ENCODE results near the gene PTPRM.

PTPRM gene

GRCh38 chr18:7879717-7880116 is 312.6 kb downstream of the PTPRM start:
- Histone ChIP-seq H3K9me3 (ENCODE audit: control insufficient read depth, insufficient read depth, low read length) (no peaks in the 10 kb centered on the region), H3K4me1 (ENCODE audit: insufficient read depth, low read length) (no peaks in the 10 kb centered on the region), H3K36me3 (ENCODE audit: insufficient read depth, low read length) (no peaks in the 10 kb centered on the region), H3K9ac (ENCODE audit: low read depth, low read length) (no peak overlapping the region)

- no peaks in the 10 kb centered on the region for H3K9me3 ChIP-seq (ENCODE audit: control insufficient read depth, insufficient read depth, low read length)
- no peaks in the 10 kb centered on the region for H3K36me3 ChIP-seq (ENCODE audit: insufficient read depth, low read length)
- H3K4me1 ChIP-seq (ENCODE audit: insufficient read depth, low read length) = no peaks in the 10 kb centered on the region
- no peak overlapping the region for H3K9ac ChIP-seq (ENCODE audit: low read depth, low read length)
Measured at GRCh38 chr18:7885865-7886264, 318.7 kb downstream of the PTPRM start.

DNA sequence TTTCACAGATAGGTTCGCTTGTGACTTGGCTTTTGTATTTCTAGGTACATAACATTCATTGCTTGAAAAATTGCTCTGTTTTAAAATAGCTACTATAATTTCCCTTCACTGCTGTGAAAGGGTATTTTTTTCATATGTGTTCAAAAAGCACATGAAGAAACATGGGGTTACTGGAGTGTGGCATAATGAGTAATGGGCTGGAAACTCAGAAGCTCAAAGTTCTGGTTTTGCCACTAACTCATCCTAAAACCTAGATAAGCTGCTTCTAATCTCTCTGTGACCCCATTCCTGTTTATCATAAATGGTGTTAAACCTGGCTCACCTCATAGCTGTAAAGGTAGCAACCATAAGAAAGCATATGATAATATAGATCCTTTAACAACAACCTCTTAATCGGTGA is 319.3 kb downstream of the PTPRM start:
- no peaks in the 10 kb centered on the region for H3K4me1 ChIP-seq (ENCODE audit: insufficient read depth, low read length)
- H3K9me3 ChIP-seq (ENCODE audit: control insufficient read depth, insufficient read depth, low read length) = no peaks in the 10 kb centered on the region

DNA sequence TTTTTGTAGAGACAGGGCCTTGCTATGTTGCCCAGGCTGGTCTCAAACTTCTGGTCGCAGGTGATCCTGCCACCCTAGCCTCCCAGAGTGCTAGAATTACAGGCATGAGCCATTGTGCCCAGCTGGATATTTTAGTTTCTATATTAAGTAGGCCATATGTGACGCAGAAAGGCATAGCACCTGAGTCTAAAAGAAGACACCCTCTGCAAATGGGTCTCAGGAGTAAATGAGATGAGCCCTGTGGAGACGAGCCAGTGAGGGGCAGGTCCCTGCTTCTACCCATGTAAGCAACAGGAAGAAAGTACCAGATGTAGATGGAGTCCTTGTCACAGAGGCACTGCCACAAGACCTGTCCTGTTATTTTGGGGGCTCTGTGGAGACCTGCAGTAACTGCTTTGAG is 322.4 kb downstream of the PTPRM start:
- Histone ChIP-seq H3K4me1 (ENCODE audit: insufficient read depth, low read length) (no peaks in the 10 kb centered on the region), H3K9ac (ENCODE audit: low read depth, low read length) (no peak overlapping the region), H3K9me3 (ENCODE audit: control insufficient read depth, insufficient read depth, low read length) (no peaks in the 10 kb centered on the region), H3K36me3 (ENCODE audit: insufficient read depth, low read length) (no peaks in the 10 kb centered on the region)

More for the DNA sequence above, 319.3 kb downstream of the PTPRM start:
- Histone ChIP-seq H3K9ac (ENCODE audit: low read depth, low read length) (no peak overlapping the region), H3K36me3 (ENCODE audit: insufficient read depth, low read length) (no peaks in the 10 kb centered on the region)

- Histone ChIP-seq H3K9me3 (ENCODE audit: control insufficient read depth, insufficient read depth, low read length) (no peaks in the 10 kb centered on the region), H3K36me3 (ENCODE audit: insufficient read depth, low read length) (no peaks in the 10 kb centered on the region), H3K4me1 (ENCODE audit: insufficient read depth, low read length) (no peaks in the 10 kb centered on the region), H3K9ac (ENCODE audit: low read depth, low read length) (no peak overlapping the region)
Measured at GRCh38 chr18:7890075-7890474, 323.0 kb downstream of the PTPRM start.

DNA sequence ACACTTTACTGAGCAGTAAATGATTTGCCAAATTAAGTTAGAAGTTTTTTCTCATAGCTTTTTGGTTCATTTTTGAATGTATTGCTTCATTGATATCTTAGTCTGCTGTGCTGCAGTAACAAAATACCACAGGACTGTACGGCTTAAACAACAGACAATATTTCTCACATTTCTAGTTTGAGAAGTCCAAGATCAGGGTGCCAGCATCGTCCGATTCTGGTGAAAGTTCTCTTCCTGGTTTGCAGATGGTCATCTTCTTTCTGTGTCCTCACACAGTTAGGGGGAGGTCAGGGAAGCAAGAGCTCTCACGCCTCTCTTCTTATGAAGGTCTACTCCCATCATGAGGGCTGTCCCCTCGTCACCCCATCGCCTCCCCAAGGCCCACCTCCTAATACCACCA is 325.4 kb downstream of the PTPRM start:
- no peaks in the 10 kb centered on the region for H3K4me1 ChIP-seq (ENCODE audit: insufficient read depth, low read length)
- no peaks in the 10 kb centered on the region for H3K36me3 ChIP-seq (ENCODE audit: insufficient read depth, low read length)
- no peak overlapping the region for H3K9ac ChIP-seq (ENCODE audit: low read depth, low read length)

GRCh38 chr18:7894592-7894991 is 327.5 kb downstream of the PTPRM start:
- H3K36me3 ChIP-seq (ENCODE audit: insufficient read depth, low read length) = no peaks in the 10 kb centered on the region
- H3K4me1 ChIP-seq (ENCODE audit: insufficient read depth, low read length) = 0 out of 2 replicates have a peak, but pooled peaks cover 3% of the 10 kb centered on the region
- no peaks in the 10 kb centered on the region for H3K9me3 ChIP-seq (ENCODE audit: control insufficient read depth, insufficient read depth, low read length)
- H3K9ac ChIP-seq (ENCODE audit: low read depth, low read length) = no peak overlapping the region

More for the DNA sequence above, 325.4 kb downstream of the PTPRM start:
- H3K9me3 ChIP-seq (ENCODE audit: control insufficient read depth, insufficient read depth, low read length) = no peaks in the 10 kb centered on the region

- no peaks in the 10 kb centered on the region for H3K36me3 ChIP-seq (ENCODE audit: insufficient read depth, low read length)
- H3K9ac ChIP-seq (ENCODE audit: low read depth, low read length) = no peak overlapping the region
- H3K9me3 ChIP-seq (ENCODE audit: control insufficient read depth, insufficient read depth, low read length) = no peaks in the 10 kb centered on the region
- H3K4me1 ChIP-seq (ENCODE audit: insufficient read depth, low read length) = 0 out of 2 replicates have a peak, but pooled peaks cover 3% of the 10 kb centered on the region
Measured at GRCh38 chr18:7895346-7895745, 328.2 kb downstream of the PTPRM start.

DNA sequence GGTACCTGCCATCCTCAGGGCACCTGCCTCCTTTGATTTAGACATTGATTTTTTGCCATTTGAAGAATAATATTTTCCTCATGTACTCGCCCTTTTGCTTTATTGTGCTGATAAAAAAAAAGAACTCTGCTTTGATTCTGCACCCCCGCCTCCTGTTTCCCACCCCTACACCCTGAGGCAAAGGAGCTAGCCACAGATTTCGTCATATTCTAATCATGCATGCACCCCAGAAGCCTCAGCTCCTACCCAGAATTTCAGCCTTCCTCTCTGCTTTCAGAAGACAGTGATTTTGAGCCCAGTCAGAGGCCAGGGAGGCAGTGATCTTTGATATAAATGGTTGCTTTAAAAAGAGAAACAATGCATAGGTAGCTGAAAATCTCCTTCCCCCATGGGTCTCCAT is 329.0 kb downstream of the PTPRM start:
- Histone ChIP-seq H3K36me3 (ENCODE audit: insufficient read depth, low read length) (no peaks in the 10 kb centered on the region), H3K9me3 (ENCODE audit: control insufficient read depth, insufficient read depth, low read length) (no peaks in the 10 kb centered on the region), H3K9ac (ENCODE audit: low read depth, low read length) (no peak overlapping the region), H3K4me1 (ENCODE audit: insufficient read depth, low read length) (0 out of 2 replicates have a peak, but pooled peaks cover 3% of the 10 kb centered on the region)

DNA sequence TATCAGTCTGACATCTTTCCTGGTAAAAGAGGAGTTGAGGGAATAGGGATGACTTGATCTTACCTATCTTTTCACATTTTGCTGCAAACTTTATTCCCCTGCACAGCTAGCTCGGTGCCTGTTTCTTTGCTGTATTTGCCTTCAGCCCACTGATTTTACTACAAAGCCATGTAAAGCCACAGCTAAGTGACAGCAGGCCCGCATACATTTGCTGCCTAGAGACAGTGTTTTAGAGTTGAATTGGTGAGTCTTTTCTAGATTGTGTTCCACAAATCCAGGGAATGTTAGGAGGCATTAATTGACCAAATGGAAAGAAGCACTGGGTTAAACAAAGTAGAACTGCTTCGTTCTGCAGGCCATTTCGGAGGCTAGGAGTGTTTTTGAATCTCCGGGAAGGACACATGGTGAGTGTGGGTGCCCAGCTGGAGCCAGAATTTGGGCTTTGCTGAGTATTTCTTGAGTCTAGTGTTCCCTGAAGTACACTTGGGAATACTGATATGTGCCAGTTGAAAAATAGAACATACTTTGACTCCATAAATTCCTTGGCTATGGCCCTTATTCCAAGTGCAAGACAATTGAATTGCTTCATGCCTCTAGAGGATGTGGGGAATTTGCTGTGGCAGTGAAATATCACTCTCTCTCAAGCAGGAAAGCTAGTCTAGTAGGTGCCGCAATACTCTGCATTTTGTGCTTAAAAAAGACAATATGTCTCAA is 329.8 kb downstream of the PTPRM start:
- no peak overlapping the region for H3K9ac ChIP-seq (ENCODE audit: low read depth, low read length)
- H3K4me1 ChIP-seq (ENCODE audit: insufficient read depth, low read length) = 0 out of 2 replicates have a peak, but pooled peaks cover 3% of the 10 kb centered on the region
- H3K9me3 ChIP-seq (ENCODE audit: control insufficient read depth, insufficient read depth, low read length) = no peaks in the 10 kb centered on the region
- no peaks in the 10 kb centered on the region for H3K36me3 ChIP-seq (ENCODE audit: insufficient read depth, low read length)

GRCh38 chr18:7898181-7898580 is 331.1 kb downstream of the PTPRM start:
- H3K36me3 ChIP-seq (ENCODE audit: insufficient read depth, low read length) = no peaks in the 10 kb centered on the region
- no peak overlapping the region for H3K9ac ChIP-seq (ENCODE audit: low read depth, low read length)
- no peaks in the 10 kb centered on the region for H3K9me3 ChIP-seq (ENCODE audit: control insufficient read depth, insufficient read depth, low read length)
- 0 out of 2 replicates have a peak, but pooled peaks cover 3% of the 10 kb centered on the region for H3K4me1 ChIP-seq (ENCODE audit: insufficient read depth, low read length)

DNA sequence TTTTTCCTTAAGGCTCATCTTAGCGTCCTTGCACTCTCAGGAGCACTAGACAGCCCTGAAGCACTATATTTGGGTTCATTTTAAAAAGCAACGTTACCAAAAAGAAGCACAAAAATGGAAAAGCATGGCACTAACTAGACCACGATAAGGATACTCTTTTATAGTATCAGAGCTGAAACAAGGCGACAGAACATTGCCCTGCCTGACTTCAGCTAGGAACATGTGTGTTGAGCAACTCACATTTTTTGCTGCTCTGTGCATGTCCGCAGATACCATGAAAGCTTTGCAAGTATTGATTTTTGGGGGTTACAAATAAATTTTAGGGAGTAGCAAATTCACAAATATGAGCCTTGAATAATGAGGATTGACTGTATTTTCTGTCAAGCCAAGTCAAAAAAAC is 332.0 kb downstream of the PTPRM start:
- no peaks in the 10 kb centered on the region for H3K9me3 ChIP-seq (ENCODE audit: control insufficient read depth, insufficient read depth, low read length)
- H3K9ac ChIP-seq (ENCODE audit: low read depth, low read length) = no peak overlapping the region
- H3K4me1 ChIP-seq (ENCODE audit: insufficient read depth, low read length) = 0 out of 2 replicates have a peak, but pooled peaks cover 3% of the 10 kb centered on the region
- no peaks in the 10 kb centered on the region for H3K36me3 ChIP-seq (ENCODE audit: insufficient read depth, low read length)

DNA sequence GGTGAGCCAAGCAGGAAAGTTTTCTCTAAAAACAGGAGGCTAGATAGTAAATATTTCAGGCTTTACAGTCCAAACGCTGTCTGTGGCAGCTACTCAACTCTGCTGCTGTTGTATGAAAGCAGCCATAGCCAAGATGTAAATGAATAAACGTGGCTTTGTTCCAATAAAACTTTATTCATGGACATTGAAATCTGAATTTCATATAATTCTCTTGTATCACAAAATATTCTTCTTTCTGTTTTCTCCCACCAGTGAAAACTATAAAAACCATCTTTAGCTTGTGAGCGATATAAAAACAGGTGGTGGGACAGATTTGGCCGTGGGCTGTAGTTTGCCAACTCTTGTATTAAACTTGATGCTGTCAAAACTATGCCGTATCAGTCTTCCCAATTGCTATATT is 333.0 kb downstream of the PTPRM start:
- Histone ChIP-seq H3K4me1 (ENCODE audit: insufficient read depth, low read length) (0 out of 2 replicates have a peak, but pooled peaks cover 3% of the 10 kb centered on the region), H3K9me3 (ENCODE audit: control insufficient read depth, insufficient read depth, low read length) (no peaks in the 10 kb centered on the region), H3K9ac (ENCODE audit: low read depth, low read length) (no peak overlapping the region), H3K36me3 (ENCODE audit: insufficient read depth, low read length) (no peaks in the 10 kb centered on the region)

DNA sequence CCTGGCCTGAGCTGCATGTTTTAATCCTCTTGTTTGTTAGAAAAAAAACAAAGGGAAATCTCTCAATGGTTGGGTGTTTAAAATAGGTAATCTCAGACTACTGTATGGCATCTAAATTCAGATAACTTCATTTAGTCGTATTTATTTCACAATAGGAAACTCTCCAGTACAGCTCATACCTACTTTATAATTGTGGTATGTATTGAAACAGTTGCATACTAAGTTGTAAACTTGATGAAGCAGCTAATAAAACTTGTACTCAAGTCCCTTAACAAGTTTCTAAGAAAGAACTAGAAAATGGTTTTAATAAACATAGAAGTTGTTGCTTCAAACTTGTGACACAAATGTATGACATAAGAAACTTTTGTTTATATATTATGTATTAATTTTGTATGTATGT is 334.5 kb downstream of the PTPRM start:
- no peaks in the 10 kb centered on the region for H3K36me3 ChIP-seq (ENCODE audit: insufficient read depth, low read length)
- H3K4me1 ChIP-seq (ENCODE audit: insufficient read depth, low read length) = 0 out of 2 replicates have a peak, but pooled peaks cover 3% of the 10 kb centered on the region
- H3K9me3 ChIP-seq (ENCODE audit: control insufficient read depth, insufficient read depth, low read length) = no peaks in the 10 kb centered on the region
- H3K9ac ChIP-seq (ENCODE audit: low read depth, low read length) = no peak overlapping the region

GRCh38 chr18:7902399-7902839 is 335.3 kb downstream of the PTPRM start:
- Histone ChIP-seq H3K36me3 (ENCODE audit: insufficient read depth, low read length) (no peaks in the 10 kb centered on the region), H3K4me1 (ENCODE audit: insufficient read depth, low read length) (0 out of 2 replicates have a peak, but pooled peaks cover 3% of the 10 kb centered on the region), H3K9ac (ENCODE audit: low read depth, low read length) (no peak overlapping the region), H3K9me3 (ENCODE audit: control insufficient read depth, insufficient read depth, low read length) (no peaks in the 10 kb centered on the region)

Measured in ES-I3 (cell line).